MM.1S (cell line): Measurements from ENCODE around the gene TP63.
A peak's percentile ranks its signal among the peaks of the same experiment; 100 is the strongest.

Experiments used
- DNase-seq: peaks from one replicate; pipeline ENCODE4 v3.0.0-alpha.2; 2015
- H2AFZ ChIP-seq: fragments of 300-600 bp; sonication (generic); 2 replicates; pipeline ENCODE4 v1.6.0; 2016; ENCODE audit warnings: antibody characterized with exemption, low read length
- H3F3A ChIP-seq: fragments of 300-600 bp; sonication (generic); 2 replicates; pipeline ENCODE4 v1.6.1; 2016; ENCODE audit warnings: mild to moderate bottlenecking, antibody characterized with exemption, low read length, moderate library complexity, mixed read lengths; ENCODE audit not compliant: insufficient read depth
- H3K27ac ChIP-seq: fragments of 300-600 bp; sonication (generic); 2 replicates; pipeline ENCODE4 v1.5.1; 2016; ENCODE audit warnings: mild to moderate bottlenecking, low read length
- H3K27me3 ChIP-seq: fragments of 300-600 bp; sonication (generic); replicated peaks from 2 replicates; pipeline ENCODE4 v1.6.0; 2016; ENCODE audit warnings: low read length; ENCODE audit not compliant: insufficient read depth
- H3K36me3 ChIP-seq: fragments of 300-600 bp; sonication (generic); replicated peaks from 2 replicates; pipeline ENCODE4 v1.6.1; 2016; ENCODE audit warnings: mild to moderate bottlenecking, low read length, mixed read lengths; ENCODE audit not compliant: insufficient read depth
- H3K4me1 ChIP-seq: fragments of 300-600 bp; sonication (generic); 2 replicates; pipeline ENCODE4 v1.6.1; 2016; ENCODE audit warnings: low read length, mixed read lengths
- H3K4me2 ChIP-seq: fragments of 300-600 bp; sonication (generic); 2 replicates; pipeline ENCODE4 v1.6.0; 2016; ENCODE audit warnings: low read depth, low read length
- H3K4me3 ChIP-seq: fragments of 300-600 bp; sonication (generic); 2 replicates; pipeline ENCODE4 v1.5.1; 2016; ENCODE audit warnings: low read length, mixed read lengths
- H3K79me2 ChIP-seq: fragments of 300-600 bp; sonication (generic); 2 replicates; pipeline ENCODE4 v1.6.1; 2016; ENCODE audit warnings: mixed run types, low read length, mixed read lengths
- H3K9ac ChIP-seq: fragments of 300-600 bp; sonication (generic); 2 replicates; pipeline ENCODE4 v1.6.1; 2016; ENCODE audit warnings: low read length, mixed read lengths
- H3K9me2 ChIP-seq: fragments of 300-600 bp; sonication (generic); replicated peaks from 2 replicates; pipeline ENCODE4 v1.6.1; 2016; ENCODE audit warnings: mild to moderate bottlenecking, low read length, mixed read lengths; ENCODE audit not compliant: insufficient read depth
- H3K9me3 ChIP-seq: fragments of 300-600 bp; sonication (generic); replicated peaks from 2 replicates; pipeline ENCODE4 v1.6.1; 2016; ENCODE audit warnings: mild to moderate bottlenecking, low read length, mixed read lengths; ENCODE audit not compliant: insufficient read depth
- H4K20me1 ChIP-seq: fragments of 300-600 bp; sonication (generic); 2 replicates; pipeline ENCODE4 v1.6.1; 2016; ENCODE audit warnings: mild to moderate bottlenecking, low read length, moderate library complexity, mixed read lengths; ENCODE audit not compliant: insufficient read depth
- CTCF ChIP-seq: fragments of 300-600 bp; sonication (generic); IDR thresholded peaks from 2 replicates; pipeline ENCODE4 v1.5.1; 2016; ENCODE audit warnings: antibody characterized with exemption, low read length, mixed read lengths
- EZH2 ChIP-seq: fragments of 300-600 bp; sonication (generic); optimal IDR thresholded peaks from 2 replicates; pipeline ENCODE3; 2017; ENCODE audit warnings: low read depth, mild to moderate bottlenecking, antibody characterized with exemption, low read length, mixed read lengths
- EZH2phosphoT487 ChIP-seq: fragments of 300-600 bp; sonication (generic); IDR thresholded peaks from 2 replicates; pipeline ENCODE4 v1.6.1; 2018; ENCODE audit warnings: antibody characterized with exemption, low read length

The TP63 gene

DNA sequence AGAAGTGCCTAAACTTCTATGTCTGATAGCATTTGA, at the start of gene TP63:
TP63 (plus strand) TSS at position 17 of the 36 bp plus-strand sequence. CDS start 127 bp downstream, outside the sequence.
- no peaks in the 10 kb centered on the region for H4K20me1 ChIP-seq
- H2AFZ ChIP-seq = no peak within 1 kb of the TSS
- H3K4me3 ChIP-seq = no peak within 1 kb of the TSS
- no peak for TF ChIP-seq CTCF
- TF ChIP-seq EZH2 = no peak
- no peak for TF ChIP-seq EZH2phosphoT487
- no peak for DNase-seq
- no peaks in the 10 kb centered on the region for H3K9me2 ChIP-seq
- 0 out of 2 replicates have a peak, but pooled peaks cover 3% of the 10 kb centered on the region for H3K4me1 ChIP-seq
- H3K36me3 ChIP-seq = no peaks in the 10 kb centered on the region
- H3K9me3 ChIP-seq = no peaks in the 10 kb centered on the region
- H3K9ac ChIP-seq = no peak within 1 kb of the TSS
- H3K4me2 ChIP-seq = peak within 1 kb of the TSS; percentile 3; the same call in 1 of the 2 replicates
- H3K79me2 ChIP-seq = no peaks in the 10 kb centered on the region
- H3K27me3 ChIP-seq = peaks cover 22% of the 10 kb centered on the region; the same call in 1 of the 2 replicates
- H3K27ac ChIP-seq = no peak within 1 kb of the TSS
- H3F3A ChIP-seq = no peaks in the 10 kb centered on the region

GRCh38 chr3:189582179-189582578, 49.0 kb upstream of the TP63 start:
- Histone ChIP-seq H3K9me3 (no peaks in the 10 kb centered on the region), H2AFZ (no peak overlapping the region), H3F3A (no peaks in the 10 kb centered on the region), H4K20me1 (no peaks in the 10 kb centered on the region), H3K9me2 (no peaks in the 10 kb centered on the region), H3K79me2 (no peaks in the 10 kb centered on the region), H3K27ac (no peak overlapping the region), H3K27me3 (no peaks in the 10 kb centered on the region), H3K9ac (no peak overlapping the region), H3K4me3 (no peak overlapping the region), H3K4me2 (no peak overlapping the region), H3K36me3 (no peaks in the 10 kb centered on the region), H3K4me1 (no peaks in the 10 kb centered on the region)
- TF ChIP-seq EZH2 = no peak
- TF ChIP-seq EZH2phosphoT487 = no peak
- TF ChIP-seq CTCF = no peak
- DNase-seq = no peak

GRCh38 chr3:189584645-189585044, 46.5 kb upstream of the TP63 start:
- Histone ChIP-seq H3K4me2 (no peak overlapping the region), H3K9me3 (no peaks in the 10 kb centered on the region), H3K9me2 (no peaks in the 10 kb centered on the region), H3K4me1 (no peaks in the 10 kb centered on the region), H2AFZ (no peak overlapping the region), H4K20me1 (no peaks in the 10 kb centered on the region), H3F3A (no peaks in the 10 kb centered on the region), H3K36me3 (no peaks in the 10 kb centered on the region), H3K4me3 (no peak overlapping the region), H3K9ac (no peak overlapping the region), H3K27ac (no peak overlapping the region), H3K27me3 (no peaks in the 10 kb centered on the region), H3K79me2 (no peaks in the 10 kb centered on the region)
- DNase-seq = no peak
- TF ChIP-seq EZH2 (no peak), CTCF (no peak), EZH2phosphoT487 (no peak)
